HCT116 (cell line): ENCODE results near the gene SPACA4. TPM values are rescaled to one million over a fixed set of nuclear protein-coding genes. Genes with fewer than 3 reads are reported as not detected.

Source experiments
- ATAC-seq: fragments of 200-7000 bp; cut with Tn5 transposase; 2 replicates; pipeline ENCODE4 v1.9.1; 2020; ENCODE audit warnings: mild to moderate bottlenecking, moderate library complexity
- BruUV-seq: library from RNA; stranded (reverse); fragments of 400-500 nt; replicated peaks from 2 replicates; lab custom pipeline; 2021; lab: Mats Ljungman, UMichigan
- CTCF ChIA-PET: fragments of 300-600 bp; sonication (Branson Sonifier 250); formaldehyde crosslinking; loops from one replicate; lab custom pipeline; 2021; ENCODE audit warnings: antibody characterized with exemption; lab: Charles Lee
- POLR2A ChIA-PET: fragments of 300-600, 350-600 bp; sonication (Branson Sonifier 250); formaldehyde crosslinking; loops from one replicate; lab custom pipeline; 2021; ENCODE audit warnings: antibody characterized with exemption; lab: Charles Lee
- RAD21 ChIA-PET, 2 experiments: fragments of 300-600 bp; sonication (Branson Sonifier 250); formaldehyde crosslinking; loops; one replicate each; lab custom pipeline; 2023; ENCODE audit warnings: low total read pairs in 2 of 2; ENCODE audit not compliant: uncharacterized antibody in 2 of 2, unreplicated experiment in 2 of 2, low non-redundant PET in 1 of 2; lab: Charles Lee
- DNase-seq: peaks from one replicate; pipeline ENCODE4 v3.0.0-alpha.2; 2010; ENCODE audit warnings: low read depth, low spot score
- H2AFZ ChIP-seq: fragments of 200-600 bp; shearing (Covaris generic), sonication (generic); 2 replicates; pipeline ENCODE4 v1.6.1; 2017; ENCODE audit warnings: low read depth, mixed run types, mixed read lengths, antibody characterized with exemption, low read length; ENCODE audit not compliant: poor library complexity, severe bottlenecking
- H3K27ac ChIP-seq: 2 replicates; pipeline ENCODE4 v1.5.1; 2012; ENCODE audit warnings: low read depth, low read length
- H3K27me3 ChIP-seq: fragments of 200-600 bp; sonication (generic); 2 replicates; pipeline ENCODE4 v1.6.1; 2016; ENCODE audit warnings: mixed run types, low read length, mixed read lengths; ENCODE audit not compliant: insufficient read depth
- H3K36me3 ChIP-seq, 2 experiments: fragments of 200-500 bp in 1 of 2; fragments of 200-600 bp in 1 of 2; sonication (Bioruptor generic) in 1 of 2; sonication (generic) in 1 of 2; 2 replicates each; pipeline versions ENCODE4 v1.5.1 to v1.6.1; 2014 to 2016; ENCODE audit warnings: low read length in 2 of 2, inconsistent platforms in 1 of 2, mixed read lengths in 1 of 2, mixed run types in 1 of 2; ENCODE audit not compliant: insufficient read depth in 2 of 2, control insufficient read depth in 1 of 2
- H3K4me1 ChIP-seq, 2 experiments: fragments of 200-600 bp in 1 of 2; sonication (generic) in 1 of 2; 2 replicates each; pipeline versions ENCODE4 v1.5.1 to v1.6.1; 2012 to 2017; ENCODE audit warnings: low read length in 2 of 2, inconsistent platforms in 1 of 2, mild to moderate bottlenecking in 1 of 2, mixed read lengths in 1 of 2, mixed run types in 1 of 2, moderate library complexity in 1 of 2; ENCODE audit not compliant: insufficient read depth in 2 of 2, control insufficient read depth in 1 of 2
- H3K4me2 ChIP-seq: fragments of 200-600 bp; sonication (generic); 2 replicates; pipeline ENCODE4 v1.6.1; 2017; ENCODE audit warnings: mixed run types, low read length, mixed read lengths
- H3K4me3 ChIP-seq, 2 experiments: fragments of 200-600 bp in 1 of 2; sonication (generic) in 1 of 2; replicated peaks in 1 of 2; 2 replicates each; pipeline ENCODE4 v1.5.1; 2011 to 2016; ENCODE audit warnings: low read length in 2 of 2, control low read depth in 1 of 2, low read depth in 1 of 2, mild to moderate bottlenecking in 1 of 2, mixed read lengths in 1 of 2, mixed run types in 1 of 2
- H3K79me2 ChIP-seq: fragments of 200-600 bp; sonication (generic); 2 replicates; pipeline ENCODE4 v1.6.1; 2017; ENCODE audit warnings: mild to moderate bottlenecking, mixed run types, low read length, moderate library complexity, mixed read lengths; ENCODE audit not compliant: insufficient read depth
- H3K9ac ChIP-seq: fragments of 200-600 bp; sonication (generic); 2 replicates; pipeline ENCODE4 v1.6.1; 2016; ENCODE audit warnings: low read length, mixed read lengths
- H3K9me2 ChIP-seq: fragments of 200-600 bp; sonication (generic), shearing (Covaris generic); 2 replicates; pipeline ENCODE4 v1.6.1; 2017; ENCODE audit warnings: mixed run types, mild to moderate bottlenecking, moderate library complexity; ENCODE audit not compliant: insufficient read depth
- H3K9me3 ChIP-seq, 2 experiments: fragments of 200-500 bp in 1 of 2; fragments of 200-600 bp in 1 of 2; sonication (Bioruptor generic) in 1 of 2; sonication (generic) in 1 of 2; 2 replicates each; pipeline ENCODE4 v1.6.1; 2014 to 2017; ENCODE audit warnings: low read length in 2 of 2, mixed read lengths in 2 of 2, inconsistent platforms in 1 of 2, low read depth in 1 of 2, mild to moderate bottlenecking in 1 of 2, mixed run types in 1 of 2, moderate library complexity in 1 of 2; ENCODE audit not compliant: control insufficient read depth in 1 of 2, insufficient read depth in 1 of 2
- H4K20me1 ChIP-seq: fragments of 200-600 bp; sonication (generic), shearing (Covaris generic); 2 replicates; pipeline ENCODE4 v1.6.1; 2017; ENCODE audit warnings: mixed run types, mild to moderate bottlenecking, moderate library complexity; ENCODE audit not compliant: insufficient read depth
- ATF3 ChIP-seq: IDR thresholded peaks from 2 replicates; pipeline ENCODE4 v1.6.1; 2012
- CTCF ChIP-seq, 3 experiments: fragments of 200-600 bp in 1 of 3; sonication (generic) in 1 of 3; IDR thresholded peaks in 2 of 3; conservative IDR thresholded peaks in 1 of 3; 2 replicates each; pipeline ENCODE4 v1.5.1; 2012 to 2017; ENCODE audit warnings: low read depth in 2 of 3, low read length in 2 of 3, antibody characterized with exemption in 1 of 3, borderline replicate concordance in 1 of 3, control low read depth in 1 of 3, mild to moderate bottlenecking in 1 of 3, mixed read lengths in 1 of 3, mixed run types in 1 of 3, moderate library complexity in 1 of 3; ENCODE audit not compliant: insufficient read depth in 1 of 3
- EGR1 ChIP-seq: IDR thresholded peaks from 2 replicates; pipeline ENCODE4 v1.6.1; 2012; ENCODE audit warnings: low read depth
- FOSL1 ChIP-seq: IDR thresholded peaks from 2 replicates; pipeline ENCODE4 v1.6.1; 2012; ENCODE audit warnings: low read depth
- JUND ChIP-seq: IDR thresholded peaks from 2 replicates; pipeline ENCODE4 v1.6.1; 2012
- POLR2AphosphoS5 ChIP-seq: IDR thresholded peaks from 2 replicates; pipeline ENCODE4 v1.6.1; 2011; ENCODE audit warnings: mild to moderate bottlenecking, low read depth, low read length, moderate library complexity
- RAD21 ChIP-seq: IDR thresholded peaks from 2 replicates; pipeline ENCODE4 v1.6.1; 2012; ENCODE audit warnings: low read depth, mild to moderate bottlenecking
- REST ChIP-seq: IDR thresholded peaks from 2 replicates; pipeline ENCODE4 v1.6.1; 2012; ENCODE audit warnings: low read depth
- YY1 ChIP-seq: IDR thresholded peaks from 2 replicates; pipeline ENCODE4 v1.6.1; 2011; ENCODE audit warnings: low read length, low read depth, moderate library complexity, mild to moderate bottlenecking; ENCODE audit not compliant: insufficient replicate concordance; ENCODE audit errors: extremely low read depth
- ZFX ChIP-seq: fragments of 450-650 bp; IDR thresholded peaks from 2 replicates; pipeline ENCODE4 v1.6.1; 2017
- intact Hi-C: fragments of 100-400 bp; cut with micrococcal nuclease; formaldehyde crosslinking; loops from 2 replicates; pipeline ENCODE4 v1.10.0; 2022
- total RNA-seq: library from RNA; stranded (reverse); gene quantifications from one replicate; pipeline ENCODE4 v1.2.1, GENCODE V29; 2021; ENCODE audit not compliant: unreplicated experiment

Gene SPACA4
- total RNA-seq, 1 experiment from 2014 or later = not detected

GRCh38 chr19:48613852-48614435 lies 7.4 kb downstream of the SPACA4 start:
- intact Hi-C loops = no loop called here

More at GRCh38 chr19:48613852-48614435, 7.4 kb downstream of the SPACA4 start:
- RAD21 ChIA-PET = no interaction called here
- H3K79me2 ChIP-seq = peaks cover 34% of the 10 kb centered on the region
- CTCF ChIA-PET = interaction anchor here (1.2 kb wide), 1 partner anchor 108 kb away, joined by 3 read pairs; no protein-coding TSS in a partner anchor
- no peak overlapping the region; a peak in 1 of 4 replicates for H3K4me3 ChIP-seq
- TF ChIP-seq CTCF (IDR thresholded peaks at IDR 0.05 in 2 of 3, conservative IDR thresholded peaks at IDR 0.05 in 1 of 3; ENCODE audit: borderline replicate concordance in 1 of 3, insufficient read depth in 1 of 3, low read depth in 2 of 3, low read length in 2 of 3) (no peak), POLR2AphosphoS5 (no peak), ZFX (no peak), ATF3 (no peak), EGR1 (no peak), REST (no peak), JUND (no peak; the same call in 1 of the 2 replicates), RAD21 (no peak), YY1 (no peak), FOSL1 (no peak)
- POLR2A ChIA-PET = interaction anchor here (1.1 to 1.9 kb wide), 2 partner anchors 10 to 126 kb away, joined by 3 to 7 read pairs; no protein-coding TSS in a partner anchor
- H3K4me2 ChIP-seq = peak overlapping the region; percentile 87
- no peaks in the 10 kb centered on the region for H3K9me3 ChIP-seq
- ATAC-seq = peak; percentile 18
- no peaks in the 10 kb centered on the region for H3K27me3 ChIP-seq
- peaks cover 34% of the 10 kb centered on the region; the same call in 1 of the 2 replicates for H4K20me1 ChIP-seq
- no peak overlapping the region for H2AFZ ChIP-seq
- H3K27ac ChIP-seq = peak overlapping the region; percentile 86
- DNase-seq = no peak
- H3K4me1 ChIP-seq = peaks cover 34 to 51% of the 10 kb centered on the region in 2 experiments
- peaks cover 20 to 37% of the 10 kb centered on the region in 2 experiments for H3K36me3 ChIP-seq
- no peaks in the 10 kb centered on the region for H3K9me2 ChIP-seq
- no TSS peak for BruUV-seq
- H3K9ac ChIP-seq = peak overlapping the region; percentile 99; the same call in 1 of the 2 replicates
